Thoracic aorta (tissue), 2 donors: Measurements from ENCODE around the gene CBFA2T3. TPM values are rescaled to one million over a fixed set of nuclear protein-coding genes. Genes with fewer than 3 reads are reported as not detected.
A peak's percentile ranks its signal among the peaks of the same experiment; 100 is the strongest.
"Not testable (repeated sequence)": the region's sequence is repeated elsewhere in the genome, so short reads cannot be mapped to it uniquely, and the experiment has no call there.

Experiments used
- ATAC-seq: fragments of 150-250 bp; one replicate; pipeline ENCODE4 v1.8.0; 2017; ENCODE audit warnings: low read depth; ENCODE audit not compliant: insufficient number of reproducible peaks, low FRiP score
- DNase-seq: peaks from one replicate; pipeline ENCODE4 v3.0.0-alpha.2; 2020; ENCODE audit warnings: low spot score
- H3K27ac ChIP-seq, 2 donors: fragments of 200-600 bp; sonication (generic); 1 replicate in 1 of 2; 2 replicates in 1 of 2; pipeline ENCODE4 v1.5.1; 2016; ENCODE audit warnings: mild to moderate bottlenecking in 2 of 2, moderate library complexity in 2 of 2
- H3K27me3 ChIP-seq: fragments of 200-600 bp; sonication (generic); replicated peaks from 2 replicates; pipeline ENCODE4 v1.6.0; 2016; ENCODE audit warnings: mild to moderate bottlenecking; ENCODE audit not compliant: insufficient read depth
- H3K36me3 ChIP-seq: fragments of 200-600 bp; sonication (generic); one replicate; pipeline ENCODE4 v1.5.1; 2016
- H3K4me1 ChIP-seq, 2 donors: fragments of 200-600 bp; sonication (generic); 1 replicate in 1 of 2; 2 replicates in 1 of 2; pipeline versions ENCODE4 v1.5.1 to v1.6.0; 2016; ENCODE audit warnings: low read depth in 2 of 2, mild to moderate bottlenecking in 1 of 2; ENCODE audit not compliant: control insufficient read depth in 1 of 2
- H3K4me3 ChIP-seq: fragments of 200-600 bp; sonication (generic); 2 replicates; pipeline ENCODE4 v1.5.1; 2016; ENCODE audit warnings: mild to moderate bottlenecking
- H3K9me3 ChIP-seq: fragments of 200-600 bp; sonication (generic); 2 replicates; pipeline ENCODE4 v1.5.1; 2016
- total RNA-seq, 2 donors: library from RNA; depleted of rRNA; stranded (reverse); fragments of >200 nt; gene quantifications; one replicate each; pipeline versions ENCODE4 v1.1.0 to v1.2.3, GENCODE V29; 2016
- TF ChIP-seq, protein P1 (sequence below): fragments of 200-600 bp; sonication (generic); IDR thresholded peaks from one replicate; pipeline ENCODE4 v1.5.1; 2019; ENCODE audit warnings: antibody characterized with exemption

CBFA2T3 gene
- total RNA-seq, 2 donors from 2014 or later: 3.9 to 6.6 TPM

DNA sequence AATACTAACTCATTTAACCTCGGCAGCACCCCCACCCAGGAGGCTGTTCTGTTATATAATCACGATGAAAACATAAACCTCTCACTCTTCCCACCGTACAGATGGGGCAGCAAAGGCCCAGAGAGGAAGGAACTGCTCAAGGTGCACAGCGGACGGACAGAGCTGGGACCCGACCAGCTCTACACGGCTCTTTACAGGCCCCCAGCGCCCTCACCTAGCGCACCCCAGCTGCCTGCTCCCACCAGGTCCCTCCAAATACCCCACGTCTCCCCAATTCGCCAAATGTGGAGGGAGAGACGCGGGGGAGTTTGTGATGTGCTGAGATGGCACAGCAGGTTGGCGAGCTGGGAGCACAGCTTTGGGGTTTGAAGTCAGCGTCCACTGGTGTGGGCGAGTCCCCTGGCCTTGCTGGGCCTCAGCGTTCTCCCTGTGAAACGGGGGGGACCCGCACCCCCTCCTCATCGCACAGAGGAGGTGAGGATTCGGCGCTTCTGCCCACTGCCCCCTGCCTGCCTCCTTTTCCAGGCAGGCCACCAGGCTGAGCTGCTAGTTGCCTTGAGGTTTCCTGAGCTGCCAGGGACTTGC is 54.1 kb downstream of the CBFA2T3 start:
- no peak overlapping the region for H3K4me3 ChIP-seq
- peaks cover 10 to 34% of the 10 kb centered on the region in 2 donors for H3K4me1 ChIP-seq
- H3K27me3 ChIP-seq: no peaks in the 10 kb centered on the region
- no peak overlapping the region for H3K27ac ChIP-seq
- ATAC-seq (no peak), DNase-seq (no peak)
- no peaks in the 10 kb centered on the region for H3K36me3 ChIP-seq
- TF ChIP-seq, protein P1, sequence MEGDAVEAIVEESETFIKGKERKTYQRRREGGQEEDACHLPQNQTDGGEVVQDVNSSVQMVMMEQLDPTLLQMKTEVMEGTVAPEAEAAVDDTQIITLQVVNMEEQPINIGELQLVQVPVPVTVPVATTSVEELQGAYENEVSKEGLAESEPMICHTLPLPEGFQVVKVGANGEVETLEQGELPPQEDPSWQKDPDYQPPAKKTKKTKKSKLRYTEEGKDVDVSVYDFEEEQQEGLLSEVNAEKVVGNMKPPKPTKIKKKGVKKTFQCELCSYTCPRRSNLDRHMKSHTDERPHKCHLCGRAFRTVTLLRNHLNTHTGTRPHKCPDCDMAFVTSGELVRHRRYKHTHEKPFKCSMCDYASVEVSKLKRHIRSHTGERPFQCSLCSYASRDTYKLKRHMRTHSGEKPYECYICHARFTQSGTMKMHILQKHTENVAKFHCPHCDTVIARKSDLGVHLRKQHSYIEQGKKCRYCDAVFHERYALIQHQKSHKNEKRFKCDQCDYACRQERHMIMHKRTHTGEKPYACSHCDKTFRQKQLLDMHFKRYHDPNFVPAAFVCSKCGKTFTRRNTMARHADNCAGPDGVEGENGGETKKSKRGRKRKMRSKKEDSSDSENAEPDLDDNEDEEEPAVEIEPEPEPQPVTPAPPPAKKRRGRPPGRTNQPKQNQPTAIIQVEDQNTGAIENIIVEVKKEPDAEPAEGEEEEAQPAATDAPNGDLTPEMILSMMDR: no peak
- H3K9me3 ChIP-seq: no peaks in the 10 kb centered on the region

DNA sequence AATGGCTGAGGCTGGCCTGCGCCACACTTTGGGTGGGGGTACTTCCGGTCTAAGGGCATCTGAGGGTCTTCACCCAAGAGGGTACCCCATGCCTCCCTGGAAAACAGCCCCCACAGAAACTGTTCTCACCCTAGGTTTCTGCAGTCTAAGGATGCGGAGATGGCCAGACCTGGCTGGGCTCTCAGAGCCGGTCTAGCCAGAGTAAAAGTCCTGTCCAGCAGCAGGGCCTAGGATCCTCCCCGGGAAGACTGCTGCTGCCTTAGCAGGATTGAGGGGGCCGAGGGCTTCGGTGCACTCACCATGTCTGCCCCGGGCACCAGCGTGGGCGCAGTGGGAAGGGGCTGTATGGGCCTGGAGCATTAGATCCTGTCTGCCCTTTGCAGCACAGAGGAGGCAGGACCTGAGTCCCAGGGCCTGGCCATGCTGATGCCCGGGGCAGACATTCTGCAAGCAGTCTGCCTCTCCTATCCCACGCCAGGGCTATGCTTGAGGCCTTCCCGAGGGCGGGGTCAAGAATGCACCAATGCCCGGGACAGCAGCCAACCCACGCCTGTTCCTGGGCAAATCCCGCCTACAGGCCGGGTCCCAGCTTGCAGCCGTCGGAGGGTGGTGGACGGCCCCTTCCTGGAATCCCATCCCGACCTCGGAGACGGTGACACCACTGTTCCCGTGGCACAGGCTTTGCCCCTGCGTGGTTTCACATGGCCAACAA is 54.7 kb downstream of the CBFA2T3 start:
- H3K27me3 ChIP-seq: no peaks in the 10 kb centered on the region
- ATAC-seq: no peak
- no peaks in the 10 kb centered on the region for H3K36me3 ChIP-seq
- H3K4me1 ChIP-seq: peaks cover 10 to 34% of the 10 kb centered on the region in 2 donors
- H3K4me3 ChIP-seq: no peak overlapping the region
- H3K9me3 ChIP-seq: no peaks in the 10 kb centered on the region
- no peak overlapping the region for H3K27ac ChIP-seq
- TF ChIP-seq, protein P1: no peak
- peak; percentile 22 for DNase-seq

DNA sequence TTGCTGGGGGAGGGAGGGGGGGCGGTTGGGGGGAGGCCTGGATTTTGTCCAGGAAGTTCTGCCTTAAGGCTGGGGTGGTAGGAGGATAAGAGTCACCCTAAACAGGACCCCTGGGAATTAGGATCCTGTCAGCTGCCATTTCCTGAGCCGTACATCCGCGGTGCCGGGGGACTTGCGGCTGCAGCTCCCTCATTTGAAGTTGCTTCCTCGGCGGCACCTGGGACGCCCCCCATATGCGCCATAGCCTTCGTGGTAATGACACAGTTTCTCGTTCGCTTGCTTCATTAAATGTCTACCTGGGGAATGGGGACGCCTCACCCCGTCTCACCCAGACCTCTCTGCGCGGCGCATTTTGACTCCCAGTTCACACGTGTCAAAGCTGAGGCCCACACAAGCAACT is 55.4 kb downstream of the CBFA2T3 start:
- ATAC-seq (no peak), DNase-seq (no peak)
- no peaks in the 10 kb centered on the region for H3K27me3 ChIP-seq
- no peaks in the 10 kb centered on the region for H3K9me3 ChIP-seq
- H3K4me1 ChIP-seq: peaks cover 10 to 34% of the 10 kb centered on the region in 2 donors
- TF ChIP-seq, protein P1: no peak
- peak overlapping the region; percentile 7 for H3K4me3 ChIP-seq
- H3K36me3 ChIP-seq: no peaks in the 10 kb centered on the region
- H3K27ac ChIP-seq: no peak overlapping the region

DNA sequence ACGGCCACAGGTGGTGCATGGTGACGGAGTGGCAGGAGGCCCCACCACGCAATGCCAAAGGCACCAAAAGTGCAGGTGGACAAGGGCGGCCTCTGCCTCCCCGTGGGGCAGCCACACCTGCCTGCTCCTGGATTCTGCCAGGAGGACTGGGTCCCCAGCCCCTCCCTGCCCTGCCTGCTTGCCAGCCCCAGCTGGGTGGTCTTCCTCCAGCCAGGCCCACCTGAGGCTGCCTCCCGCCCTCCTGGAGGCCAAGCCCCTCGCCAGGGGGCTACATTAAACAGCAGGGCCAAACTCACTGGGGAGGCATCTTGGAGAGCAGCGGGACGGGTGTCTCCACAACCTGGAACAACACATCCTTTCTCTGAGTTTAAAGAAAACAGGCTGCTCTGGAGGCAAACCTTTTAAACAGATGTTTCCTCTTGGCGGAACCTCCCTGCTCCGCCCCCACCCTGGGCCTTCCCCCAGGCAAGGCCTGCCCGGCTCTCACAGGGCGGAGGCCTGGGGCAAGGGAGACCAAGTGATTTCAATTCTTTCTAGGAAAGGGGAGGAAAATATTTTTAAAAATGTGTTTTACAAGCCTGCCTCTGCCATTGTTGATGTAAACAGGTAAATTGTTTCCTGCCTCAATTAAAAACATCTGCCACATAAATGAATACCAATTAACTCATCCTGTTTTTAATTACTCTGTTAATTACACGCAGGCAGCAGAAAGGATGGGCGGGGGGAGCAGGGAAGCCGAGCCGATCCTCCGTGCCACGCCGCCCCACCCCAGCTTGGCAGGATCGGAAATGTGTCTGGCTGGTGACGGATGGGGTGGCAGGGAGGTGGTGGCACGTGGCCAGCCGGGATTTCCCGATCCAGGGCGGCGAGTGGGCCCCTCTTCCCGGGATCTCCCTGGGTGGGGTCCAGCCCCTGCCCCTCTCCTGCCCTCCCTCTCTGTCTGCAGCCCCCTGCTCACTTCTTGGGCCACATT is 56.1 kb downstream of the CBFA2T3 start:
- TF ChIP-seq, protein P1: no peak
- ATAC-seq (no peak), DNase-seq (no peak)
- Histone ChIP-seq H3K27ac (no peak overlapping the region), H3K27me3 (no peaks in the 10 kb centered on the region), H3K4me3 (peak overlapping the region; percentile 2), H3K9me3 (no peaks in the 10 kb centered on the region), H3K4me1 (peaks cover 10 to 34% of the 10 kb centered on the region in 2 donors), H3K36me3 (no peaks in the 10 kb centered on the region)

DNA sequence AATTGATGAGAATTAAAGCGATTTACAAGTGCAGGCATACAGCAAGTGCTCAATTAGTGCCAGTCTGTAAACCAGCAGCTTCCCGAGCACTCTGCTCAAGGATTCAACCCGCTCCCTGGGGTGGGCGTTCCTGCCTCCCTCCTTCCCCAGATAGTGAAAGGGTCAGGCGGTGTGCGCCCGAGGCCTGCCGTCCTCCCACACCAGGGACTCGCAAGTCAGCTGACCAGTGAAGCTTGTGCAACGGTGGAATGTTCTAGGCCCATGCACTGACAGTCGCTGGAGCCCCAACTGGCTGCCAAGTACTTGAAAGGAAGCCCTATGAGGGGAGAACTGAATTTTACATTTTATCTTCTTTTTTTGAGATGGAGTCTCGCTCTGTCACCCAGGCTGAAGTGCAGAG is 57.1 kb downstream of the CBFA2T3 start:
- DNase-seq: no peak
- Histone ChIP-seq H3K27ac (no peak overlapping the region), H3K27me3 (no peaks in the 10 kb centered on the region)

DNA sequence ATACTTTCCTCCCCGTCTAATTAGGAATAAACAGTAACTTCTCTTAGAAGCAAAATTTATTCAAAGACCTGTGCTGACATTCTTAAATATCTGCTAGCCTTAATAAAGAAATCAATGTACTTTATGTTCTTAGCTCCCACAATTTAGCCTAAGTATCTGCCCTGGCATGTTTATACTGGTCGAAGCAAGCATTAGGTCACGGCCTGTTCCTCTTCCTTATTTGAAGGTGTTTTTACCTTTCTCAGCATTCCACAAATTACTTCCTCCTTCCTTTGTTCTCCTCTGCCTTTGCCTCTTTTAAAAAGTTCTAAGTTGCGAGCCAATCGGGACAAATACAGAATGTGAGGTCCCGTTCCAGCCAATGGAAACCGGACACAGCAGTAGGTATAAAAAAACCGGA is 58.1 kb downstream of the CBFA2T3 start:
- ATAC-seq, H3K4me3 ChIP-seq, H3K27me3 ChIP-seq, H3K9me3 ChIP-seq, H3K36me3 ChIP-seq, H3K27ac ChIP-seq, DNase-seq: not testable (repeated sequence)
- H3K4me1 ChIP-seq: peaks cover 10 to 20% of the 10 kb centered on the region in 2 donors

More for the DNA sequence above, 57.1 kb downstream of the CBFA2T3 start:
- H3K4me3 ChIP-seq: no peak overlapping the region
- TF ChIP-seq, protein P1: no peak
- peaks cover 10 to 26% of the 10 kb centered on the region in 2 donors for H3K4me1 ChIP-seq
- no peaks in the 10 kb centered on the region for H3K9me3 ChIP-seq
- no peak for ATAC-seq
- H3K36me3 ChIP-seq: no peaks in the 10 kb centered on the region
